ENCODE results near the gene ASCL1.

- TF ChIP-seq, protein P1, sequence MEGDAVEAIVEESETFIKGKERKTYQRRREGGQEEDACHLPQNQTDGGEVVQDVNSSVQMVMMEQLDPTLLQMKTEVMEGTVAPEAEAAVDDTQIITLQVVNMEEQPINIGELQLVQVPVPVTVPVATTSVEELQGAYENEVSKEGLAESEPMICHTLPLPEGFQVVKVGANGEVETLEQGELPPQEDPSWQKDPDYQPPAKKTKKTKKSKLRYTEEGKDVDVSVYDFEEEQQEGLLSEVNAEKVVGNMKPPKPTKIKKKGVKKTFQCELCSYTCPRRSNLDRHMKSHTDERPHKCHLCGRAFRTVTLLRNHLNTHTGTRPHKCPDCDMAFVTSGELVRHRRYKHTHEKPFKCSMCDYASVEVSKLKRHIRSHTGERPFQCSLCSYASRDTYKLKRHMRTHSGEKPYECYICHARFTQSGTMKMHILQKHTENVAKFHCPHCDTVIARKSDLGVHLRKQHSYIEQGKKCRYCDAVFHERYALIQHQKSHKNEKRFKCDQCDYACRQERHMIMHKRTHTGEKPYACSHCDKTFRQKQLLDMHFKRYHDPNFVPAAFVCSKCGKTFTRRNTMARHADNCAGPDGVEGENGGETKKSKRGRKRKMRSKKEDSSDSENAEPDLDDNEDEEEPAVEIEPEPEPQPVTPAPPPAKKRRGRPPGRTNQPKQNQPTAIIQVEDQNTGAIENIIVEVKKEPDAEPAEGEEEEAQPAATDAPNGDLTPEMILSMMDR (conservative IDR thresholded peaks at IDR 0.05; ENCODE audit: low read length): no peak
- TF ChIP-seq EZH2phosphoT487 (IDR thresholded peaks at IDR 0.05; ENCODE audit: borderline replicate concordance, low read depth, low read length): no peak
Observed at GRCh38 chr12:102960766-102961465, 3.4 kb downstream of the ASCL1 start.

Data from OCI-LY7 (cell line).